ENCODE measurements around the gene CLEC6A. TPM values are rescaled to one million over a fixed set of nuclear protein-coding genes. Genes with fewer than 3 reads are reported as not detected.
A peak's percentile ranks its signal among the peaks of the same experiment; 100 is the strongest.

Gene CLEC6A
- total RNA-seq, 1 donor from 2014 or later, result 3.4 TPM

DNA sequence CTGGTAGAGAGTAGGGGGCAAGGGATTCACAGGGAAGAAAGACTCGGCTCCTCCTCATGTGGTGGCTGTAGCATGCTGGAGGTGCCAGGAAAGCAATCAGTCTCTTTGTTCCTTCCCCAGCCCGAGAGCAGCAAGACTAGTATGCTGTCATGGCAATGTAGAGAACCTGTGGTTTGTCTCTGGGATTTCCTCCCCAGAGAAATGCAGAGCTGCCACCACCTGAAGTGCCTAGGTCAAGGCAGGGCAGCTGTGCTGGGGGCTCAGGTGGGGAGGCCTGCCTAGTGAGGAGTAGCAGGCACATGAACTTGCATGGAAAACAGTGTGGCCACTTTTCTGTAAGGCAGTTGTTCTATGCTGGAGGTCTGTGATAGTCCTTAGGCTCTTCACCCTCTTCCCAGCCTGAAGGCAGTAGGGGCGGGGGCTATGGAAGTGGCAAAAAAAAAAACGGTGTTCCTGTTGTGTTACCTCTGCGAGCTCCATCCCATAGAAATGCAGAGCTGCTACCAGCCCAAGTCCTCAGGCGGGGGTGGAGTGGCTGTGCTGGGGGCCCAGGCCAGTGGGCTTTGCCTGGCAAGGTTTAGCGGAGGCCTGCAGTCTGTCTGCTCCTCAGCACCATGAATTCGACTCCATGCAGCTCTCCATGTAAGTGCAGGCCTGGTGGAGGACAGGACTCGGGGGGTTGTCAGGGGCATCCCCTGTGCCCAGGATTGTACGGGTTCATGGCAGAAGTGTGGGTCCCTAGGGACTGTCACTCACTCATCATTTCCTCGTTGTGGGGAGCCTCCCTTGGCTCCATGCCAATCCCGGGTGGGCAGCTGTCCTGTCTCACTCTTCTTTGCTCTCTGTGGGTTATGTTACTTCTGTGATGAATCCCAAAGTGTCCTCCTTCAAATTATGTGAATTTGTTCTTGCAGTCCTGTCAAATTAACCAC, 53.4 kb downstream of the CLEC6A start:
- no peak for DNase-seq
- Histone ChIP-seq H3K27me3 (ENCODE audit: low read depth) (no peaks in the 10 kb centered on the region), H3K9me3 (no peaks in the 10 kb centered on the region), H3K36me3 (no peaks in the 10 kb centered on the region), H3K4me1 (no peaks in the 10 kb centered on the region), H3K4me3 (no peak overlapping the region), H3K27ac (no peak overlapping the region)
- intact Hi-C loops (cut with DNase I), result no loop called here
- no peak for ATAC-seq
- TF ChIP-seq, protein P1, sequence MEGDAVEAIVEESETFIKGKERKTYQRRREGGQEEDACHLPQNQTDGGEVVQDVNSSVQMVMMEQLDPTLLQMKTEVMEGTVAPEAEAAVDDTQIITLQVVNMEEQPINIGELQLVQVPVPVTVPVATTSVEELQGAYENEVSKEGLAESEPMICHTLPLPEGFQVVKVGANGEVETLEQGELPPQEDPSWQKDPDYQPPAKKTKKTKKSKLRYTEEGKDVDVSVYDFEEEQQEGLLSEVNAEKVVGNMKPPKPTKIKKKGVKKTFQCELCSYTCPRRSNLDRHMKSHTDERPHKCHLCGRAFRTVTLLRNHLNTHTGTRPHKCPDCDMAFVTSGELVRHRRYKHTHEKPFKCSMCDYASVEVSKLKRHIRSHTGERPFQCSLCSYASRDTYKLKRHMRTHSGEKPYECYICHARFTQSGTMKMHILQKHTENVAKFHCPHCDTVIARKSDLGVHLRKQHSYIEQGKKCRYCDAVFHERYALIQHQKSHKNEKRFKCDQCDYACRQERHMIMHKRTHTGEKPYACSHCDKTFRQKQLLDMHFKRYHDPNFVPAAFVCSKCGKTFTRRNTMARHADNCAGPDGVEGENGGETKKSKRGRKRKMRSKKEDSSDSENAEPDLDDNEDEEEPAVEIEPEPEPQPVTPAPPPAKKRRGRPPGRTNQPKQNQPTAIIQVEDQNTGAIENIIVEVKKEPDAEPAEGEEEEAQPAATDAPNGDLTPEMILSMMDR (IDR thresholded peaks at IDR 0.05), result no peak

DNA sequence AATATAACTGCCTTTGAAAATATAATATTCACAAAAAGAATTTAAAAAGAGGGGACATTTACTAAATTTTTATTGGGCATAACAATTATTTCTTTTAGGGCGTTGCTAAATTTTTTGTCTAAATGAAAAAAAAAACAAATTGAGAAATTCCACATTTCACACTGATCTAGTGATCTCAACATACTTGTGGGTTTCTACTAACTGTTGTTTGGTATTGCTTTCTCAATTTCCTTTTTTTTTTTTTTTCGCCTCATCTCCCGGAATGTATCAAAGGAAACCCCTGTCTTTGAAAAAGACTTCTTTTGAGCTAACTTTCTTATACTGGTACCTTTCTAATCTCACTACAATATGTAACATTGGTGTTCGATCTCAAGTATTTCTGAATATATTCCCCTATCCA, 57.5 kb downstream of the CLEC6A start, which contains the start of gene CLEC4D:
Gene CLEC4D, plus strand, starts transcription at position 248 of the 400 bp plus-strand sequence. CDS start 230 bp downstream, outside the sequence.
- DNase-seq, result no peak
- Histone ChIP-seq H3K4me1 (no peaks in the 10 kb centered on the region), H3K36me3 (no peaks in the 10 kb centered on the region), H3K4me3 (no peak within 1 kb of the TSS), H3K27me3 (ENCODE audit: low read depth) (no peaks in the 10 kb centered on the region), H3K27ac (no peak within 1 kb of the TSS), H3K9me3 (no peaks in the 10 kb centered on the region)
- ATAC-seq, result no peak
- intact Hi-C loops (cut with DNase I), result no loop called here
- TF ChIP-seq, protein P1 (IDR thresholded peaks at IDR 0.05), result no peak

GRCh38 chr12:8517971-8518370, 62.2 kb downstream of the CLEC6A start:
- no peak overlapping the region for H3K4me3 ChIP-seq
- H3K9me3 ChIP-seq, result no peaks in the 10 kb centered on the region
- H3K27me3 ChIP-seq (ENCODE audit: low read depth), result no peaks in the 10 kb centered on the region
- ATAC-seq (no peak), DNase-seq (no peak)
- H3K27ac ChIP-seq, result no peak overlapping the region
- TF ChIP-seq, protein P1 (IDR thresholded peaks at IDR 0.05), result no peak
- intact Hi-C loops (cut with DNase I), result no loop called here
- no peaks in the 10 kb centered on the region for H3K36me3 ChIP-seq
- H3K4me1 ChIP-seq, result no peaks in the 10 kb centered on the region

DNA sequence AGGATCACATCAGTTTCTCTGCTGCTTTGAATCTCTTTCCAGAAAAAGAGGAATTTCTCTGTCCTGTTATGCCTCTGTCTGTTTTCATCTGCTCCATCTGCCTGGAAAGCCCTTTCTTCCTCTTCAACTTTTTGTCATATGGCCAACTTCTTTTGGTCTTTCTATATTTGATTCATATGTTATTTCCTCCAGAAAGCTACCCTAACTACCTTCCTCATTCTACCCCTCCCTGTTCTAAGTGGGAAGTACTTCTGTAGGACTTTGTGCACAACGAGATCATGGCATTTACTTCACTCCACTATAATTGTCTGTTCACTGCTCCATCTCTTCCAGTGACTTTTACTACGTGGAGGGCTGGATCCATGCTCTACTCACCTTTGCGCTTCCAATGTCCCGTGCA, 63.4 kb downstream of the CLEC6A start:
- Histone ChIP-seq H3K27me3 (ENCODE audit: low read depth) (no peaks in the 10 kb centered on the region), H3K9me3 (no peaks in the 10 kb centered on the region), H3K36me3 (no peaks in the 10 kb centered on the region), H3K27ac (no peak overlapping the region), H3K4me3 (no peak overlapping the region), H3K4me1 (no peaks in the 10 kb centered on the region)
- DNase-seq, result no peak
- TF ChIP-seq, protein P1 (IDR thresholded peaks at IDR 0.05), result no peak
- intact Hi-C loops (cut with DNase I), result no loop called here
- ATAC-seq, result peak in 1 of 2 donors; percentile 19

DNA sequence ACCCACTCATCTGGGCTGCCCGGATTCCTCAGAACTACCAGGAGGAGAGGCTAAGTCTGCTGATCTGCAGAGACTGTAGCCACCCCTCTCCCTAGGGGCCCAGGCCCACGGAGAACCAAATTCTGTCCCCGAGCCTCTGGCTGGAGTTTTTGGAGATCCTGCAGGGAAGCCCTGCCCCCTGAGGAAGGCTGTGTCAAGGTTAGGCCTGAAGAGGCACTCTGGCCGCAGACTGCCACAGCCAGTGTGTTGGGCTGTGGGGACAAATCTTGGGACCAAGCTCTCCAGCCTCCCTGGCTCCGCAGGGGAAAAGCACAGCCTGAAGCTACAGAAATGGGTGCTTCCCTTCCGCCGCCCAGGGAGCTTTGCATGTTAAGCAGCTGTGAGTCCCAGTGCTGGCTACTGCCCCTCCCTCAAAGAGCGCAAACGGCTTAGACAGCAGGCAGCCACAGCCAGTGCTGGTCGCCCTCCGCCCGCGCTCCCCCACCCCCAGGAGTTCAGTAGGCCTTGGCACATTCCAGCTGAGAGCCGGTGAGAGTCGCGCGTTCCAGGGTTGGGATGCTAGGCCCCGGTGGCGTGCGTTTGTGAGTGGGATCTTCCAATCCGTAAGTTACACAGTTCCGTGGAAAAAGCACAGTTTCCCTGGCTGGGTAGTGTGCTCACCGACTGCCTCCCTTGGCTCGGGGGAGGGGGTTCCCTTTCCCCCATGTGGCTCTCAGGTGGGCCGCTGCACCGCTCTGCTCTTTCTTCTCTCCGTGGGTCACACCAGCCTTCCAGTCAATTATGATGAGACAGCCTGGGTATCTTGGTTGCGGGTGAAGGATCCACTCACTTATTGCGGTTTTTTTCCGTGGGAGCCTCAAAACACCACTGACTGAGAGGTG, 71.7 kb downstream of the CLEC6A start:
- Histone ChIP-seq H3K36me3 (no peaks in the 10 kb centered on the region), H3K27ac (no peak overlapping the region), H3K9me3 (no peaks in the 10 kb centered on the region), H3K27me3 (ENCODE audit: low read depth) (peaks cover 11% of the 10 kb centered on the region), H3K4me1 (no peaks in the 10 kb centered on the region), H3K4me3 (no peak overlapping the region)
- TF ChIP-seq, protein P1 (IDR thresholded peaks at IDR 0.05), result no peak
- ATAC-seq (no peak), DNase-seq (no peak)
- intact Hi-C loops (cut with DNase I), result no loop called here
